SK-N-SH treated with all-trans-retinoic acid at 6 μM for 48 hours (cell line): Measurements from ENCODE around the gene TMCC3.

ENCODE experiments used
- ATAC-seq: fragments of 200-7000 bp; cut with Tn5 transposase; 3 replicates; pipeline ENCODE4 v1.9.1; 2020; ENCODE audit warnings: mild to moderate bottlenecking, moderate library complexity
- ARNTL ChIP-seq: fragments of 450-650 bp; formaldehyde crosslinking; IDR thresholded peaks from 2 replicates; pipeline ENCODE4 v1.5.0; 2020; ENCODE audit warnings: low read depth, mild to moderate bottlenecking, moderate library complexity, borderline replicate concordance
- BACH2 ChIP-seq: fragments of 250-450 bp; sonication (Bioruptor Pico); IDR thresholded peaks from 2 replicates; pipeline ENCODE4 v1.9.0; 2021; ENCODE audit warnings: mild to moderate bottlenecking, borderline replicate concordance
- CSDC2 ChIP-seq: fragments of 250-450 bp; sonication (Bioruptor Pico); IDR thresholded peaks from 2 replicates; pipeline ENCODE4 v1.5.0; 2020; ENCODE audit warnings: mild to moderate bottlenecking, moderate library complexity
- ESRRG ChIP-seq: fragments of 250-450 bp; sonication (Bioruptor Pico); IDR thresholded peaks from 2 replicates; pipeline ENCODE4 v1.6.1; 2021; ENCODE audit warnings: mild to moderate bottlenecking
- GLIS3 ChIP-seq: fragments of 250-450 bp; sonication (Bioruptor Pico); IDR thresholded peaks from 2 replicates; pipeline ENCODE4 v1.5.0; 2020; ENCODE audit warnings: mild to moderate bottlenecking, moderate library complexity
- ISL1 ChIP-seq: fragments of 250-450 bp; sonication (Bioruptor Pico); IDR thresholded peaks from 2 replicates; pipeline ENCODE4 v2.1.2; 2022; ENCODE audit warnings: mild to moderate bottlenecking, moderate library complexity
- OSR1 ChIP-seq: fragments of 250-450 bp; sonication (Bioruptor Pico); IDR thresholded peaks from 2 replicates; pipeline ENCODE4 v1.8.0; 2022; ENCODE audit warnings: moderate library complexity, mild to moderate bottlenecking, inconsistent platforms
- PPARA ChIP-seq: fragments of 250-450 bp; sonication (Bioruptor Pico); IDR thresholded peaks from 2 replicates; pipeline ENCODE4 v1.5.0; 2020; ENCODE audit warnings: mild to moderate bottlenecking, borderline replicate concordance
- RARB ChIP-seq: fragments of 250-450 bp; sonication (Bioruptor Pico); IDR thresholded peaks from 2 replicates; pipeline ENCODE4 v1.8.0; 2021; ENCODE audit warnings: mild to moderate bottlenecking, moderate library complexity
- TOX ChIP-seq: fragments of 250-450 bp; sonication (Bioruptor Pico); IDR thresholded peaks from 2 replicates; pipeline ENCODE4 v1.8.0; 2021; ENCODE audit warnings: mild to moderate bottlenecking, moderate library complexity, borderline replicate concordance
- ZC3H10 ChIP-seq: fragments of 250-450 bp; sonication (Bioruptor Pico); IDR thresholded peaks from 2 replicates; pipeline ENCODE4 v1.5.1; 2021; ENCODE audit warnings: mild to moderate bottlenecking, moderate library complexity
- ZFP3 ChIP-seq: fragments of 250-450 bp; sonication (Bioruptor Pico); IDR thresholded peaks from 2 replicates; pipeline ENCODE4 v1.5.0; 2020; ENCODE audit warnings: mild to moderate bottlenecking, moderate library complexity
- ZFP30 ChIP-seq: fragments of 450-650 bp; formaldehyde crosslinking; IDR thresholded peaks from 2 replicates; pipeline ENCODE4 v1.5.0; 2022; ENCODE audit warnings: mild to moderate bottlenecking, moderate library complexity
- ZNF565 ChIP-seq: fragments of 450-650 bp; formaldehyde crosslinking; conservative IDR thresholded peaks from 2 replicates; pipeline ENCODE4 v1.5.0; 2020; ENCODE audit warnings: low read depth, mild to moderate bottlenecking, moderate library complexity
- ZNF70 ChIP-seq: fragments of 450-650 bp; formaldehyde crosslinking; IDR thresholded peaks from 2 replicates; pipeline ENCODE4 v1.5.0; 2020; ENCODE audit warnings: mild to moderate bottlenecking, moderate library complexity
- ZNF8 ChIP-seq: fragments of 450-650 bp; formaldehyde crosslinking; IDR thresholded peaks from 2 replicates; pipeline ENCODE4 v1.5.0; 2020; ENCODE audit warnings: mild to moderate bottlenecking, moderate library complexity
- TF ChIP-seq, protein P1 (sequence below): fragments of 250-450 bp; sonication (Bioruptor Pico); IDR thresholded peaks from 2 replicates; pipeline ENCODE4 v1.8.0; 2021; ENCODE audit warnings: low read depth, mild to moderate bottlenecking, moderate library complexity, borderline replicate concordance
- TF ChIP-seq, protein P2 (sequence below): fragments of 250-450 bp; sonication (Bioruptor Pico); IDR thresholded peaks from 2 replicates; pipeline ENCODE4 v1.5.0; 2020; ENCODE audit warnings: mild to moderate bottlenecking, moderate library complexity
- TF ChIP-seq, protein P3 (sequence below): fragments of 250-450 bp; sonication (Bioruptor Pico); IDR thresholded peaks from 2 replicates; pipeline ENCODE4 v1.8.0; 2020; ENCODE audit warnings: mild to moderate bottlenecking, moderate library complexity, borderline replicate concordance
- TF ChIP-seq, protein P4 (sequence below): fragments of 250-450 bp; sonication (Bioruptor Pico); IDR thresholded peaks from 2 replicates; pipeline ENCODE4 v1.5.1; 2020; ENCODE audit warnings: low read depth, mild to moderate bottlenecking, moderate library complexity

The TMCC3 gene

DNA sequence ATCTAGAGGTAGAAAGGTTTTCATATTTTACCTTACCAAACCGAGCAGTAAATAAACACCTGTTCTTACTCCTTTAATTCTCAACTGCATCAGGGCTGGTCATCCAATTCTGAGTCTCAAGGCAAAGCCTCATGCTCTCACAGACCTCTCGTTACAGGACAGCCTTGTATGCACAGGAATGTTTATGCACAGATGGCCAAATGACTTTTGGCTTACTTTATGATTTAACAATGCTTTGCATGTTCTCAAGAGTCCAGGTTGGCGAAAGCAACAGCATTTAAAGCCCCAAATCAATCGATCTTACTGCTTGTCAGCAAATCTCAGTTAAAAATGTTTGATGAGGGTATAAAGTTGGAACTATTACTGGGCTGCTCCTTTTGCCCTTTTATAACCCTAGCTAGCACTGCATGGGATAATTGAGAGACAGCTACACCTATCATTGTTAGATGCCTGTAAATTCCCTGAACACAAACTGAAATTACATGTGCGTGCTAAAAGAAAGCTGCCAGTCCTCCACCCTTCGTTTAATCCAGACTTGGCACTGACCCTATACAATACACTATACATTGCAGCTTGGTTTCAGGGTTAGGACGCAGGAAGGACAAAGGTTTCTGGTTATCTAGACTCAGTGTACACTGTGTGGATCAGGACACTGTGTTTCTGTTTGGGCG is 63.6 kb downstream of the TMCC3 start:
- TF ChIP-seq ISL1 (CRISPR knock-in tag) (peak; percentile 36; the same call in 1 of the 2 replicates), ARNTL (CRISPR knock-in tag) (no peak)
- TF ChIP-seq, all 23 proteins: peak for 1
- peak; percentile 44 for ATAC-seq

DNA sequence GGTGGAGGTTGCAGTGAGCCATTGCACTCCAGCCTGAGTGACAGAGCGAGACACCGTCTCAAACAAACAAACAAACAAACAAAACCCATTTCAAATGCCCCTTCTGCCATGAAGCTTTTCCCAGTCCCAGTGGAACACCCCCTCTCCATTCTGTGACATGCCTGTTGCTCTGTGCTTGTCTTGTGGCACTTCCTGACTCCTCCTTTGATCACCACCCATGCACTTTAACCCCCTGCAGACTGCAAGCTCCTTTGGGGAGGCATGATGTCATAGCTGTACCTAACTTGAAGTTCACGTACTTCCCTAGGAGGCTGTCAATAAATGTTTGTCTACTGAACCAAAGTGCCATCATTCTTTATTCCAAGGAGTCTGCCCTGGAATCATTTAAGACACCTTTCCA is 64.7 kb downstream of the TMCC3 start:
- TF ChIP-seq, protein P1, sequence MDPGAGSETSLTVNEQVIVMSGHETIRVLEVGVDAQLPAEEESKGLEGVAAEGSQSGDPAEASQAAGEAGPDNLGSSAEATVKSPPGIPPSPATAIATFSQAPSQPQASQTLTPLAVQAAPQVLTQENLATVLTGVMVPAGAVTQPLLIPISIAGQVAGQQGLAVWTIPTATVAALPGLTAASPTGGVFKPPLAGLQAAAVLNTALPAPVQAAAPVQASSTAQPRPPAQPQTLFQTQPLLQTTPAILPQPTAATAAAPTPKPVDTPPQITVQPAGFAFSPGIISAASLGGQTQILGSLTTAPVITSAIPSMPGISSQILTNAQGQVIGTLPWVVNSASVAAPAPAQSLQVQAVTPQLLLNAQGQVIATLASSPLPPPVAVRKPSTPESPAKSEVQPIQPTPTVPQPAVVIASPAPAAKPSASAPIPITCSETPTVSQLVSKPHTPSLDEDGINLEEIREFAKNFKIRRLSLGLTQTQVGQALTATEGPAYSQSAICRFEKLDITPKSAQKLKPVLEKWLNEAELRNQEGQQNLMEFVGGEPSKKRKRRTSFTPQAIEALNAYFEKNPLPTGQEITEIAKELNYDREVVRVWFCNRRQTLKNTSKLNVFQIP (CRISPR knock-in tag): no peak
- ATAC-seq: no peak

DNA sequence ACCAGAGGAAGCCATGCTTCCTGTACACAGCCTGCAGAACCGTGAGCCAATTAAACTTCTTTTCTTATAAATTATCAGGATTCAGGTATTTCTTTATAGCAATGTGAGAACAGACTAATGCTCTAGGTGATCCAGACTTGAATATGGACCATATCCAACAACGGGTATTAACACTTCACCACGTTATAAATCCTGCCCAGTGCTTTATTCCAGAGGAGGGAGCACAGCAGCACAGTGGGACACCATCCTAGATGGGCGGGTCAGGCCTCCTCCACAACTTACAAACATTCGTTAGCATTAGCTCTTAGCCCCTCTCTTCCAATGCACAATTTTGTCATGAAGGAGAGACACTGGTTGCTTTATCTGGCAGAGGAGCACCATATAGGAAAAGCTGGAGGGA is 66.0 kb downstream of the TMCC3 start:
- no peak for ATAC-seq
- TF ChIP-seq ZNF70 (CRISPR knock-in tag) (no peak), CSDC2 (no peak)
- TF ChIP-seq, protein P1 (CRISPR knock-in tag): no peak
- TF ChIP-seq, all 23 proteins: peak for 0

DNA sequence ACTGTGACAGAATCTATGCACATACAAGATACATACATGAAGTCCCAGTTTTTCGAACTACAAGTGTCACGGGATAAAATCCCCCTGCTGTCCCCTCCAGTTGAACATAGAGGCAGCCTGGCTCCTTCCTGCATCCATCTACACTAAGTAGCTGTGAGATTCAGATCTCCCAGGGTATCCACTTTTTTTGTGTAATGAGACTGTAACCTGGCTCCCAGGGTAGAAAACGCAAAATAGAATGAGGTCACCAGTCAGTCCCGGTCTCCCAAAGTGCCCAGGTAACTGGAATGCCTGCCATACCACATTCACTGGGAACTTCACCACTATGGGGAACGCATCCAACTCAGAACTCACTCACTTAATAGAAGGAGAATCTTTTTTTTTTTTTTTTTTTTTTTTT is 67.8 kb downstream of the TMCC3 start:
- TF ChIP-seq, protein P1 (CRISPR knock-in tag): no peak
- TF ChIP-seq RARB (CRISPR knock-in tag): no peak
- TF ChIP-seq ZC3H10: no peak
- TF ChIP-seq ZNF70 (CRISPR knock-in tag): no peak
- no peak for ATAC-seq

DNA sequence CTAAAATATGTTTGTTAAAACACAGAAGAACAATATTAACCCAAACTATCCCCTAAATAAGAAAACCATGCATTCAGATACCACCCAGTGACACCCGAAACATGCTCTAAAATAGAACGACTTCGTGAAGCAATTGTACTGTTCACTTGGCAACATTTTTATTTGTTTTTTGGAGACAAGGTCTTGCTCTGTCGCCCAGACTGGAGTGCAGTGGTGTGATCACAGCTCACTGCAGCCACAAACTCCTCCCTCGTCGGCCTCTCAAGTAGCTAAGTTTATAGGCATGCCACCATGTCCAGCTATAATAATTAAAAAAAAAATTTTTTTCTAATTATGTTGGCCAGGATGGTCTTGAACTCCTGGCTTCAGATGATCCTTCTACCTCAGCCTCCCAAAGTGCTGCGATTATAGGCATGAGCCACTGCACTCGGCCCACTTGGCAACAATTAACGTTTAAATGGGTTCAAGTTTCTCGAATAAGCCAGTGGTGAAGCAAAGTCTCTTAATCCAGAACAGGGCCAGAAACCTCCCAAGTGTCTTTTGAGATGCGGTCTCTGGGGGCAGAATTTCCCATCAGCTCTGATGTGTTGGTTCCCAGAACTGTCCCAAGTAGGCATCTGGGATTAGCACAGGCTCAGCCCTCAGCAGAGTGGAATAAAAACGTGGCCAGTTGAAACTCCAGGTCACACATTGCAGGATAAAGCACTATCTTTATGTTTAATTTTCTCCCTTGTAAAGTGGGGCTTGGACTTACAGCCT is 74.5 kb downstream of the TMCC3 start:
- ATAC-seq: no peak
- no peak for TF ChIP-seq BACH2 (CRISPR knock-in tag)
- no peak for TF ChIP-seq CSDC2
- TF ChIP-seq ESRRG (CRISPR knock-in tag): no peak
- TF ChIP-seq OSR1 (CRISPR knock-in tag): no peak
- no peak for TF ChIP-seq GLIS3 (CRISPR knock-in tag)
- TF ChIP-seq, protein P2, sequence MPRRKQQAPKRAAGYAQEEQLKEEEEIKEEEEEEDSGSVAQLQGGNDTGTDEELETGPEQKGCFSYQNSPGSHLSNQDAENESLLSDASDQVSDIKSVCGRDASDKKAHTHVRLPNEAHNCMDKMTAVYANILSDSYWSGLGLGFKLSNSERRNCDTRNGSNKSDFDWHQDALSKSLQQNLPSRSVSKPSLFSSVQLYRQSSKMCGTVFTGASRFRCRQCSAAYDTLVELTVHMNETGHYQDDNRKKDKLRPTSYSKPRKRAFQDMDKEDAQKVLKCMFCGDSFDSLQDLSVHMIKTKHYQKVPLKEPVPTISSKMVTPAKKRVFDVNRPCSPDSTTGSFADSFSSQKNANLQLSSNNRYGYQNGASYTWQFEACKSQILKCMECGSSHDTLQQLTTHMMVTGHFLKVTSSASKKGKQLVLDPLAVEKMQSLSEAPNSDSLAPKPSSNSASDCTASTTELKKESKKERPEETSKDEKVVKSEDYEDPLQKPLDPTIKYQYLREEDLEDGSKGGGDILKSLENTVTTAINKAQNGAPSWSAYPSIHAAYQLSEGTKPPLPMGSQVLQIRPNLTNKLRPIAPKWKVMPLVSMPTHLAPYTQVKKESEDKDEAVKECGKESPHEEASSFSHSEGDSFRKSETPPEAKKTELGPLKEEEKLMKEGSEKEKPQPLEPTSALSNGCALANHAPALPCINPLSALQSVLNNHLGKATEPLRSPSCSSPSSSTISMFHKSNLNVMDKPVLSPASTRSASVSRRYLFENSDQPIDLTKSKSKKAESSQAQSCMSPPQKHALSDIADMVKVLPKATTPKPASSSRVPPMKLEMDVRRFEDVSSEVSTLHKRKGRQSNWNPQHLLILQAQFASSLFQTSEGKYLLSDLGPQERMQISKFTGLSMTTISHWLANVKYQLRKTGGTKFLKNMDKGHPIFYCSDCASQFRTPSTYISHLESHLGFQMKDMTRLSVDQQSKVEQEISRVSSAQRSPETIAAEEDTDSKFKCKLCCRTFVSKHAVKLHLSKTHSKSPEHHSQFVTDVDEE (CRISPR knock-in tag): no peak
- TF ChIP-seq ZC3H10: no peak
- TF ChIP-seq TOX (CRISPR knock-in tag): no peak
- no peak for TF ChIP-seq PPARA (CRISPR knock-in tag)
- TF ChIP-seq ARNTL (CRISPR knock-in tag): no peak
- no peak for TF ChIP-seq ISL1 (CRISPR knock-in tag)
- TF ChIP-seq, protein P1 (CRISPR knock-in tag): no peak
- no peak for TF ChIP-seq ZNF565 (CRISPR knock-in tag)
- TF ChIP-seq ZNF8 (CRISPR knock-in tag): no peak
- TF ChIP-seq, protein P3, sequence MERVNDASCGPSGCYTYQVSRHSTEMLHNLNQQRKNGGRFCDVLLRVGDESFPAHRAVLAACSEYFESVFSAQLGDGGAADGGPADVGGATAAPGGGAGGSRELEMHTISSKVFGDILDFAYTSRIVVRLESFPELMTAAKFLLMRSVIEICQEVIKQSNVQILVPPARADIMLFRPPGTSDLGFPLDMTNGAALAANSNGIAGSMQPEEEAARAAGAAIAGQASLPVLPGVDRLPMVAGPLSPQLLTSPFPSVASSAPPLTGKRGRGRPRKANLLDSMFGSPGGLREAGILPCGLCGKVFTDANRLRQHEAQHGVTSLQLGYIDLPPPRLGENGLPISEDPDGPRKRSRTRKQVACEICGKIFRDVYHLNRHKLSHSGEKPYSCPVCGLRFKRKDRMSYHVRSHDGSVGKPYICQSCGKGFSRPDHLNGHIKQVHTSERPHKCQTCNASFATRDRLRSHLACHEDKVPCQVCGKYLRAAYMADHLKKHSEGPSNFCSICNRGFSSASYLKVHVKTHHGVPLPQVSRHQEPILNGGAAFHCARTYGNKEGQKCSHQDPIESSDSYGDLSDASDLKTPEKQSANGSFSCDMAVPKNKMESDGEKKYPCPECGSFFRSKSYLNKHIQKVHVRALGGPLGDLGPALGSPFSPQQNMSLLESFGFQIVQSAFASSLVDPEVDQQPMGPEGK (CRISPR knock-in tag): no peak
- TF ChIP-seq ZFP30: no peak
- TF ChIP-seq ZFP3 (CRISPR knock-in tag): no peak
- TF ChIP-seq, protein P4, sequence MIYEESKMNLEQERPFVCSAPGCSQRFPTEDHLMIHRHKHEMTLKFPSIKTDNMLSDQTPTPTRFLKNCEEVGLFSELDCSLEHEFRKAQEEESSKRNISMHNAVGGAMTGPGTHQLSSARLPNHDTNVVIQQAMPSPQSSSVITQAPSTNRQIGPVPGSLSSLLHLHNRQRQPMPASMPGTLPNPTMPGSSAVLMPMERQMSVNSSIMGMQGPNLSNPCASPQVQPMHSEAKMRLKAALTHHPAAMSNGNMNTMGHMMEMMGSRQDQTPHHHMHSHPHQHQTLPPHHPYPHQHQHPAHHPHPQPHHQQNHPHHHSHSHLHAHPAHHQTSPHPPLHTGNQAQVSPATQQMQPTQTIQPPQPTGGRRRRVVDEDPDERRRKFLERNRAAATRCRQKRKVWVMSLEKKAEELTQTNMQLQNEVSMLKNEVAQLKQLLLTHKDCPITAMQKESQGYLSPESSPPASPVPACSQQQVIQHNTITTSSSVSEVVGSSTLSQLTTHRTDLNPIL: no peak
